KMS-11 (cell line): ENCODE results near the gene MLH3.

Experiments
- H2AFZ ChIP-seq: fragments of 200-600 bp; sonication (generic); 2 replicates; pipeline ENCODE4 v1.6.1; 2016; ENCODE audit warnings: antibody characterized with exemption, mixed run types, low read depth
- H3K27ac ChIP-seq: fragments of 200-600 bp; sonication (generic); 2 replicates; pipeline ENCODE4 v1.6.1; 2016; ENCODE audit warnings: mild to moderate bottlenecking, mixed run types
- H3K27me3 ChIP-seq: fragments of 200-600 bp; sonication (generic); 2 replicates; pipeline ENCODE4 v1.6.1; 2017; ENCODE audit warnings: mild to moderate bottlenecking, low read depth, mixed run types, moderate library complexity; ENCODE audit not compliant: insufficient read depth
- H3K36me3 ChIP-seq: fragments of 200-600 bp; sonication (generic); 2 replicates; pipeline ENCODE4 v1.6.1; 2017; ENCODE audit warnings: mild to moderate bottlenecking, mixed run types; ENCODE audit not compliant: insufficient read depth
- H3K4me1 ChIP-seq: fragments of 200-600 bp; sonication (generic); 2 replicates; pipeline ENCODE4 v1.6.1; 2016; ENCODE audit warnings: mild to moderate bottlenecking, low read depth, mixed run types; ENCODE audit not compliant: poor library complexity, severe bottlenecking
- H3K4me2 ChIP-seq: fragments of 200-600 bp; sonication (generic); 2 replicates; pipeline ENCODE4 v1.7.0; 2016; ENCODE audit warnings: mild to moderate bottlenecking, mixed run types
- H3K4me3 ChIP-seq: fragments of 200-600 bp; sonication (generic); IDR thresholded peaks from 2 replicates; pipeline ENCODE4 v1.6.1; 2017; ENCODE audit warnings: low read depth, low read length, mixed read lengths; ENCODE audit not compliant: insufficient read depth
- H3K79me2 ChIP-seq: fragments of 200-600 bp; sonication (generic); 2 replicates; pipeline ENCODE4 v1.6.1; 2016; ENCODE audit warnings: low read depth, mixed run types; ENCODE audit not compliant: insufficient read depth
- H3K9ac ChIP-seq: fragments of 200-600 bp; sonication (generic); 2 replicates; pipeline ENCODE4 v1.6.1; 2016; ENCODE audit warnings: mild to moderate bottlenecking, mixed run types
- H4K20me1 ChIP-seq: fragments of 200-600 bp; sonication (generic); 2 replicates; pipeline ENCODE4 v1.6.1; 2016; ENCODE audit warnings: mild to moderate bottlenecking, mixed run types; ENCODE audit not compliant: insufficient read depth
- CTCF ChIP-seq: fragments of 200-600 bp; sonication (generic); conservative IDR thresholded peaks from 2 replicates; pipeline ENCODE4 v1.6.1; 2017; ENCODE audit warnings: low read depth, mild to moderate bottlenecking, antibody characterized with exemption, low read length, moderate library complexity, mixed read lengths

Gene MLH3

GRCh38 chr14:75018694-75019093 lies 32.6 kb downstream of the MLH3 start:
- Histone ChIP-seq H3K9ac (no peak overlapping the region), H3K4me3 (no peak overlapping the region), H4K20me1 (no peaks in the 10 kb centered on the region), H3K27me3 (no peaks in the 10 kb centered on the region), H3K4me1 (no peaks in the 10 kb centered on the region), H2AFZ (no peak overlapping the region), H3K36me3 (no peaks in the 10 kb centered on the region), H3K4me2 (no peak overlapping the region), H3K79me2 (no peaks in the 10 kb centered on the region), H3K27ac (no peak overlapping the region)
- TF ChIP-seq CTCF: no peak

- H3K4me3 ChIP-seq: no peak overlapping the region
- H3K9ac ChIP-seq: no peak overlapping the region
- no peaks in the 10 kb centered on the region for H3K27me3 ChIP-seq
- no peak overlapping the region for H2AFZ ChIP-seq
- H3K4me2 ChIP-seq: no peak overlapping the region
- no peaks in the 10 kb centered on the region for H4K20me1 ChIP-seq
- no peaks in the 10 kb centered on the region for H3K79me2 ChIP-seq
- no peak for TF ChIP-seq CTCF
- no peaks in the 10 kb centered on the region for H3K36me3 ChIP-seq
- H3K27ac ChIP-seq: no peak overlapping the region
- H3K4me1 ChIP-seq: no peaks in the 10 kb centered on the region
These were observed 34.5 kb downstream of the MLH3 start for GRCh38 chr14:75016815-75017214.

GRCh38 chr14:75015496-75015895 lies 35.8 kb downstream of the MLH3 start:
- Histone ChIP-seq H3K27me3 (no peaks in the 10 kb centered on the region), H3K4me1 (no peaks in the 10 kb centered on the region), H4K20me1 (no peaks in the 10 kb centered on the region), H3K79me2 (no peaks in the 10 kb centered on the region), H2AFZ (no peak overlapping the region), H3K4me3 (no peak overlapping the region), H3K27ac (no peak overlapping the region), H3K36me3 (no peaks in the 10 kb centered on the region), H3K9ac (no peak overlapping the region), H3K4me2 (no peak overlapping the region)
- TF ChIP-seq CTCF: no peak

GRCh38 chr14:75013290-75013689 lies 38.0 kb downstream of the MLH3 start:
- Histone ChIP-seq H3K9ac (no peak overlapping the region), H3K27me3 (no peaks in the 10 kb centered on the region), H3K36me3 (no peaks in the 10 kb centered on the region), H3K27ac (no peak overlapping the region), H3K4me2 (no peak overlapping the region), H3K4me3 (no peak overlapping the region), H3K4me1 (no peaks in the 10 kb centered on the region), H3K79me2 (no peaks in the 10 kb centered on the region), H4K20me1 (no peaks in the 10 kb centered on the region), H2AFZ (no peak overlapping the region)
- TF ChIP-seq CTCF: no peak
